Heart left ventricle (tissue), 13 donors: ENCODE measurements around the gene NCEH1.

Experiments
- CTCF ChIP-seq, 12 donors: fragments of 200-600 bp; sonication (generic) in 4 of 12; IDR thresholded peaks; one replicate each; pipeline versions ENCODE4 v1.5.0 to v1.8.0; 2018 to 2022; ENCODE audit warnings: antibody characterized with exemption in 12 of 12, mild to moderate bottlenecking in 5 of 12
- POLR2A ChIP-seq, 2 donors: fragments of 450-650 bp; IDR thresholded peaks; one replicate each; pipeline ENCODE4 v1.6.1; 2017; ENCODE audit warnings: antibody characterized with exemption in 2 of 2, mild to moderate bottlenecking in 2 of 2, moderate library complexity in 2 of 2
- donor health status: ischemic (EF 13 %, LVEDD 7.1; RV severe dilation, severe dysfunction).
- donor health status: DM: no; HTN: yes; CAD: no.
- donor health status: DM: no; HTN: no; CAD: no.
- donor health status: ischemic (EF 25% LVEDD 6.9; RV normal size, moderate dysfunction).
- donor health status: ischemic (EF 25% LVEDD 5.7; RV mildly dilated, moderate dysfunction).
- donor health status: ischemic (EF 35%, LVEDD 5.7; RV mildly dilated, moderate dysfunction).
- donor health status: nonischemic (EF 11% LVEDD 7.7; RV severe dilation, severe dysfunction).
- donor health status: DM: yes; HTN: yes; CAD: no.
- donor health status: PGD.
- donor health status: ischemic (EF 29% LVEDD 5.4; RV normal size, mild dysfunction).
- donor health status: nonischemic (EF 23%, LVEDD 6.1; RV moderate dilation, normal function).

GRCh38 chr3:172622916-172623700 is 87.8 kb downstream of the NCEH1 start:
- TF ChIP-seq CTCF (IDR thresholded peaks at IDR 0.05): peak; percentile 54 to 78 (median 67)
- no peak for TF ChIP-seq POLR2A (IDR thresholded peaks at IDR 0.05)
